HepG2 (cell line): ENCODE measurements around the gene RRP36. TPM values are rescaled to one million over a fixed set of nuclear protein-coding genes. Genes with fewer than 3 reads are reported as not detected.

Experiments used
- AKNA ChIP-seq: sonication (generic); formaldehyde crosslinking; IDR thresholded peaks from 2 replicates; pipeline ENCODE4 v1.4.0; 2020; ENCODE audit warnings: missing genetic modification reagents, borderline replicate concordance
- CSRNP1 ChIP-seq: sonication (generic); formaldehyde crosslinking; IDR thresholded peaks from 2 replicates; pipeline ENCODE4 v1.8.1; 2023; ENCODE audit warnings: mild to moderate bottlenecking, missing genetic modification reagents
- KDM1A ChIP-seq: IDR thresholded peaks from 2 replicates; pipeline ENCODE4 v1.6.1; 2016; ENCODE audit warnings: missing compliant biosample characterization
- LCORL ChIP-seq, 2 experiments: fragments of 450-650 bp in 1 of 2; sonication (generic) in 1 of 2; formaldehyde crosslinking in 1 of 2; IDR thresholded peaks; 2 replicates each; pipeline versions ENCODE4 v1.5.0 to v1.6.1; 2017 to 2020; ENCODE audit warnings: antibody characterized with exemption in 1 of 2, missing genetic modification reagents in 1 of 2
- NFIC ChIP-seq: IDR thresholded peaks from 2 replicates; pipeline ENCODE4 v1.6.1; 2012; ENCODE audit warnings: mild to moderate bottlenecking, low read length, inconsistent platforms
- PPARG ChIP-seq: conservative IDR thresholded peaks from 2 replicates; pipeline ENCODE4 v1.6.1; 2016; ENCODE audit warnings: missing biosample characterization, missing genetic modification reagents
- RXRB ChIP-seq: IDR thresholded peaks from 2 replicates; pipeline ENCODE4 v1.6.1; 2016; ENCODE audit warnings: borderline replicate concordance, missing genetic modification reagents, missing compliant biosample characterization
- UBTF ChIP-seq: sonication (generic); formaldehyde crosslinking; IDR thresholded peaks from 2 replicates; pipeline ENCODE4 v1.4.0; 2020; ENCODE audit warnings: mild to moderate bottlenecking, missing genetic modification reagents
- ZBTB44 ChIP-seq: sonication (generic); formaldehyde crosslinking; IDR thresholded peaks from 2 replicates; pipeline ENCODE4 v1.4.0; 2020; ENCODE audit warnings: missing genetic modification reagents
- ZBTB49 ChIP-seq: sonication (generic); formaldehyde crosslinking; IDR thresholded peaks from 2 replicates; pipeline ENCODE4 v1.4.0; 2020; ENCODE audit warnings: missing genetic modification reagents, borderline replicate concordance
- ZIK1 ChIP-seq: sonication (generic); formaldehyde crosslinking; IDR thresholded peaks from 2 replicates; pipeline ENCODE4 v1.5.0; 2020; ENCODE audit warnings: mild to moderate bottlenecking, low read depth, missing genetic modification reagents, borderline replicate concordance
- ZNF263 ChIP-seq: sonication (generic); formaldehyde crosslinking; IDR thresholded peaks from 2 replicates; pipeline ENCODE4 v1.4.0; 2020; ENCODE audit warnings: missing genetic modification reagents
- ZNF326 ChIP-seq: sonication (generic); formaldehyde crosslinking; IDR thresholded peaks from 2 replicates; pipeline ENCODE4 v1.4.0; 2020; ENCODE audit warnings: missing genetic modification reagents, borderline replicate concordance
- polyA plus RNA-seq, 8 experiments: library from polyadenylated mRNA; depleted of rRNA in 3 of 8; stranded (reverse) in 7 of 8; unstranded in 1 of 8; fragments of >200 nt; fragmentation: Illumina TruSeq in 4 of 8; extraction: Trizol in 4 of 8; gene quantifications; 2 replicates each; pipeline versions ENCODE4 v1.2.1 to v1.2.3, GENCODE V29; 2011 to 2016; ENCODE audit warnings: low read depth in 4 of 8, missing spikeins in 1 of 8, mixed read lengths in 1 of 8; ENCODE audit not compliant: insufficient read depth in 1 of 8
- total RNA-seq, 5 experiments: library from RNA; depleted of rRNA; stranded (reverse); fragments of >200 nt; fragmentation: Illumina TruSeq; extraction: Trizol; gene quantifications; 2 replicates each; pipeline ENCODE4 v1.2.3, GENCODE V29; 2016; ENCODE audit warnings: low read depth in 1 of 5

RRP36 gene
- total and polyA plus RNA-seq, 2 of the 13 experiments (the other 11 are each of a cell fraction or from before 2014, with no cell fraction given), result 29.5 to 144 TPM

GRCh38 chr6:43060755-43061633 lies 39.6 kb downstream of the RRP36 start (continued):
- TF ChIP-seq CSRNP1 (0 out of 2 replicates have a peak, but pooled peaks have one; percentile 36), ZBTB49 (CRISPR knock-in tag) (peak; percentile 76; the same call in 1 of the 2 replicates), PPARG (CRISPR knock-in tag) (0 out of 2 replicates have a peak, but pooled peaks have one; percentile 1), AKNA (CRISPR knock-in tag) (0 out of 2 replicates have a peak, but pooled peaks have one; percentile 47), NFIC (no peak), ZNF263 (CRISPR knock-in tag) (peak; percentile 97), ZBTB44 (CRISPR knock-in tag) (no peak), LCORL (IDR thresholded peaks at IDR 0.05) (no peak), LCORL (CRISPR knock-in tag; IDR thresholded peaks at IDR 0.05) (0 out of 2 replicates have a peak, but pooled peaks have one; percentile 6), ZNF326 (0 out of 2 replicates have a peak, but pooled peaks have one; percentile 47), UBTF (0 out of 2 replicates have a peak, but pooled peaks have one; percentile 25), KDM1A (CRISPR knock-in tag) (no peak), RXRB (0 out of 2 replicates have a peak, but pooled peaks have one; percentile 3), ZIK1 (CRISPR knock-in tag) (peak; percentile 56; the same call in 1 of the 2 replicates)
